Measurements from ENCODE around the gene NACC2. TPM values are rescaled to one million over a fixed set of nuclear protein-coding genes. Genes with fewer than 3 reads are reported as not detected.

Gene NACC2
- total and polyA plus RNA-seq, 2 experiments from 2014 or later = 11.0 to 13.0 TPM

DNA sequence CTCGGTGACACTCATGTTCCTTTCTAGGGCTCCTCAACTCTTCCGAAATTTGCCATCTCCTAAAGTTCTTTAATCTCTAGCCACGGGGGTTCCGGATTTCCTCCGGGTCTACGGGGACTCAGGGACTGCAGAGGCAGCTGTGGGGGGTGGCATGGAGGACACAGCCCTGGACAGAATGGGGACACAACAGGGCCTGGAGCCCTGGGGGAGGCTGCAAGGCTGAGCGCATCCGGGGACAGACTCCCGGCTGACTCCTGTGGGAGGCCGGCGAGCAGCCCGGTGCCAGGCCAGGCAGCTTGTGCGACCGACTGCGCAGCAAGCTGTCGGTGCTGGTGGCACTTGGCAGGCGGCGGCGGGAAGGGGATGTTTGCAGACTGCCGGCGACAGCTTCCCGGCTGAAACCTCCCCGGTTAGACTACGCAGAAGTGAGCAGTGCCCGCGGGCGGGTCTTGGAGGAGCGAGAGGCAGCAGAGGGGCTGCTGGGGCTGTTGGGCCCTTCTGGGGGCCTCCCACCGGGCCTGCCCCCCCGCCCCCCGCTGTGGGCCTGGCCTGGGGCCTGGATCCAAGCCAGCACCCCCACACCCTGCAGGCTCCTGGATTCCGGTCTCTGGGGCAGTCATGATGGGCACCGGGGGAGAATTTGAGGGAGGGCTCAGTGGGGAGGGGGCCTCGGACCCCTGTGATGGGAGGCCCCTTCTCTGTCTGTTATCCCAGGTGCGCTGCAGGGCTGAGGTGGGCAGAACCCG lies 105.2 kb downstream of the NACC2 start:
- no peak for DNase-seq (ENCODE audit: low spot score)
- H3K27me3 ChIP-seq = no peaks in the 10 kb centered on the region
- no peaks in the 10 kb centered on the region for H4K20me1 ChIP-seq (ENCODE audit: insufficient read depth, poor library complexity, severe bottlenecking)
- no peak overlapping the region for H2AFZ ChIP-seq
- no peaks in the 10 kb centered on the region for H3K36me3 ChIP-seq (replicated peaks; ENCODE audit: insufficient read depth, low read depth)
- H3K9me2 ChIP-seq (replicated peaks; ENCODE audit: insufficient read depth) = no peaks in the 10 kb centered on the region
- no peak overlapping the region for H3K27ac ChIP-seq
- H3K79me2 ChIP-seq = no peaks in the 10 kb centered on the region
- H3K4me2 ChIP-seq = no peak overlapping the region
- no peaks in the 10 kb centered on the region for H3K9me3 ChIP-seq (ENCODE audit: low read depth)
- H3K4me3 ChIP-seq = no peak overlapping the region
- H3K4me1 ChIP-seq (ENCODE audit: insufficient read depth) = peaks cover 28% of the 10 kb centered on the region
- no peak for TF ChIP-seq EZH2 (IDR thresholded peaks at IDR 0.05; ENCODE audit: borderline replicate concordance)
- TF ChIP-seq, protein P1, sequence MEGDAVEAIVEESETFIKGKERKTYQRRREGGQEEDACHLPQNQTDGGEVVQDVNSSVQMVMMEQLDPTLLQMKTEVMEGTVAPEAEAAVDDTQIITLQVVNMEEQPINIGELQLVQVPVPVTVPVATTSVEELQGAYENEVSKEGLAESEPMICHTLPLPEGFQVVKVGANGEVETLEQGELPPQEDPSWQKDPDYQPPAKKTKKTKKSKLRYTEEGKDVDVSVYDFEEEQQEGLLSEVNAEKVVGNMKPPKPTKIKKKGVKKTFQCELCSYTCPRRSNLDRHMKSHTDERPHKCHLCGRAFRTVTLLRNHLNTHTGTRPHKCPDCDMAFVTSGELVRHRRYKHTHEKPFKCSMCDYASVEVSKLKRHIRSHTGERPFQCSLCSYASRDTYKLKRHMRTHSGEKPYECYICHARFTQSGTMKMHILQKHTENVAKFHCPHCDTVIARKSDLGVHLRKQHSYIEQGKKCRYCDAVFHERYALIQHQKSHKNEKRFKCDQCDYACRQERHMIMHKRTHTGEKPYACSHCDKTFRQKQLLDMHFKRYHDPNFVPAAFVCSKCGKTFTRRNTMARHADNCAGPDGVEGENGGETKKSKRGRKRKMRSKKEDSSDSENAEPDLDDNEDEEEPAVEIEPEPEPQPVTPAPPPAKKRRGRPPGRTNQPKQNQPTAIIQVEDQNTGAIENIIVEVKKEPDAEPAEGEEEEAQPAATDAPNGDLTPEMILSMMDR (IDR thresholded peaks at IDR 0.05; ENCODE audit: poor library complexity) = no peak
- TF ChIP-seq EZH2phosphoT487 (IDR thresholded peaks at IDR 0.05; ENCODE audit: low read depth, severe bottlenecking, unreplicated experiment) = no peak
- WGBS (ENCODE audit: low lambda C conversion rate, missing lambda C conversion rate) = 90% methylated on average over 20 of the region's 36 CpGs

GRCh38 chr9:135989157-135989556 lies 105.9 kb downstream of the NACC2 start:
- H3K36me3 ChIP-seq (replicated peaks; ENCODE audit: insufficient read depth, low read depth) = no peaks in the 10 kb centered on the region
- H3K27ac ChIP-seq = no peak overlapping the region
- no peaks in the 10 kb centered on the region for H4K20me1 ChIP-seq (ENCODE audit: insufficient read depth, poor library complexity, severe bottlenecking)
- H3K9me3 ChIP-seq (ENCODE audit: low read depth) = no peaks in the 10 kb centered on the region
- TF ChIP-seq EZH2phosphoT487 (IDR thresholded peaks at IDR 0.05; ENCODE audit: low read depth, severe bottlenecking, unreplicated experiment) (no peak), EZH2 (IDR thresholded peaks at IDR 0.05; ENCODE audit: borderline replicate concordance) (no peak)
- TF ChIP-seq, protein P1 (IDR thresholded peaks at IDR 0.05; ENCODE audit: poor library complexity) = no peak
- peaks cover 6% of the 10 kb centered on the region for H3K27me3 ChIP-seq
- no peak for DNase-seq (ENCODE audit: low spot score)
- H3K9me2 ChIP-seq (replicated peaks; ENCODE audit: insufficient read depth) = no peaks in the 10 kb centered on the region
- H2AFZ ChIP-seq = no peak overlapping the region
- peaks cover 31% of the 10 kb centered on the region for H3K4me1 ChIP-seq (ENCODE audit: insufficient read depth)
- H3K4me3 ChIP-seq = no peak overlapping the region
- 99% methylated on average over 8 of the region's 8 CpGs for WGBS (ENCODE audit: low lambda C conversion rate, missing lambda C conversion rate)
- no peak overlapping the region for H3K4me2 ChIP-seq
- no peaks in the 10 kb centered on the region for H3K79me2 ChIP-seq

DNA sequence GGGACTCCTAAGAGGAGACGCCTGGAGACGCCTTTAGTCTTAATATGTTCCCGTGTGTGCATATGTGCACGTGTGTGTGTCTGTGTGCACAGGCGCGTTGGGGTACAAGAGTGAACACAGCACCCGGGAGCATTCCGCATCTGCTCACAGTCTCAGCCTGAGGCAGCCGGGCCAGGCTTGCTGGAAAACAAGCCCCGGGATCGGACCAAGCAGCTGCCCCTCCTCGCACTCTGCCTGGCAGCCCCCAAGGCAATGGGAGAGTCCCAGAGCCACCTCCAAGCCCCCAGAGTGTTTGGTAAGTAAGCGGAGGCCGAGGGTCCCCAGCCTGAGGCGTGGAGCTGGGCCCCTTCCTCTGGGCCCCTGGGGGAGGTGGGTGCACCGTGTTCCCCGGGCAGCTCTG lies 106.6 kb downstream of the NACC2 start:
- no peak for DNase-seq (ENCODE audit: low spot score)
- Histone ChIP-seq H2AFZ (no peak overlapping the region), H3K36me3 (replicated peaks; ENCODE audit: insufficient read depth, low read depth) (no peaks in the 10 kb centered on the region), H3K4me3 (no peak overlapping the region), H3K9me2 (replicated peaks; ENCODE audit: insufficient read depth) (no peaks in the 10 kb centered on the region), H3K79me2 (no peaks in the 10 kb centered on the region), H3K9me3 (ENCODE audit: low read depth) (no peaks in the 10 kb centered on the region), H3K4me1 (ENCODE audit: insufficient read depth) (peaks cover 25% of the 10 kb centered on the region), H4K20me1 (ENCODE audit: insufficient read depth, poor library complexity, severe bottlenecking) (no peaks in the 10 kb centered on the region), H3K27ac (no peak overlapping the region), H3K27me3 (peaks cover 6% of the 10 kb centered on the region), H3K4me2 (no peak overlapping the region)
- TF ChIP-seq, protein P1 (IDR thresholded peaks at IDR 0.05; ENCODE audit: poor library complexity) = no peak
- no peak for TF ChIP-seq EZH2phosphoT487 (IDR thresholded peaks at IDR 0.05; ENCODE audit: low read depth, severe bottlenecking, unreplicated experiment)
- TF ChIP-seq EZH2 (IDR thresholded peaks at IDR 0.05; ENCODE audit: borderline replicate concordance) = no peak
- WGBS (ENCODE audit: low lambda C conversion rate, missing lambda C conversion rate) = 86% methylated on average over 17 of the region's 17 CpGs

Measured in hepatocyte (in vitro differentiated cells).